ENCODE measurements around the gene UCP2.

- TF ChIP-seq EZH2phosphoT487 (IDR thresholded peaks at IDR 0.05) (no peak), CTCF (IDR thresholded peaks at IDR 0.05) (no peak)
These were observed 14.2 kb downstream of the UCP2 start for GRCh38 chr11:73968356-73968966.

Data from neural progenitor cell (in vitro differentiated cells).